Peyer's patch (tissue), 4 donors: ENCODE data around the gene ZCCHC3.
A peak's percentile ranks its signal among the peaks of the same experiment; 100 is the strongest.

Source experiments
- POLR2A ChIP-seq, 2 donors: fragments of 450-650 bp; IDR thresholded peaks; one replicate each; pipeline ENCODE4 v1.5.1; 2017; ENCODE audit warnings: antibody characterized with exemption in 2 of 2, mild to moderate bottlenecking in 2 of 2, moderate library complexity in 2 of 2
- TF ChIP-seq, protein P1 (sequence below), 6 experiments: fragments of 450-650 bp in 4 of 6; fragments of 200-600 bp in 2 of 6; sonication (generic) in 1 of 6; IDR thresholded peaks; one replicate each; pipeline ENCODE4 v1.5.1; 2017 to 2019; ENCODE audit warnings: antibody characterized with exemption in 6 of 6, mild to moderate bottlenecking in 3 of 6, moderate library complexity in 1 of 6

DNA sequence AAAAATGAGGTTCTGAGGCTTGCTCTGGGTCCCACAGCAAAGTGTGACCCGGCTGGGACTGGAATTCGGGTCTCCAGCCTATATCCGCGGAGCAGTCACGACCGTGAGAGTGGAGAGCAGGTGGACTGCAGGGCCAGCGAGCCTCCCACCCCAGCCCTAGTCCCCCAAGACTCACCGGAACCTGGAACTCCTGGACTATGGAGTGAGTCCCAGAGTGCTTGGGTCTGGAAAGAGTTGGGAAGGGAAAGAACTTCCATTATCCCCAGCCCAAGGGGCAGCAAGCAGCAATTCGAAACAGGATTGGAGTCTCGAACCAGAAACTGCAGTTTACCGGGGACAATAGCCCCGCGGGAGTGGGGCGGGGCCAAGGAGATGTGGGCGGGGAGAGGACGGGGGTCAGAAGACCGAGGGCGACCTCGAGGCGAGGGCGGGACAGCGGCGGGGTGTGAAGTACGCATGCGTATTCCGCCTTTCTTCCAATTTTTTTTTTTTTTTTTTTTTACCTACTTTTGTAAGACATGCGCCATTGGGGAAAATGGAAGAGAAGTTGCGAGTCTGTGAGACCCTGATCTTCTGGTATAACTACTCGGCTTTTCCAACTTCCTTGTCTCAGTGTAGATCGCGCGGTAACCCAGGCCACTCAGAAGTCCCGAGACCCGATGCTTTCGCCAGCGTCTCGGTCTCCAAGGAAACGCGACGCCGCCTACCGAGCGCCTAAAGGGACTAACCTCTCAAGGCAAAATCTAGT, 7.1 kb upstream of the ZCCHC3 start, which contains the start of gene C20orf96:
- TF ChIP-seq, protein P1, sequence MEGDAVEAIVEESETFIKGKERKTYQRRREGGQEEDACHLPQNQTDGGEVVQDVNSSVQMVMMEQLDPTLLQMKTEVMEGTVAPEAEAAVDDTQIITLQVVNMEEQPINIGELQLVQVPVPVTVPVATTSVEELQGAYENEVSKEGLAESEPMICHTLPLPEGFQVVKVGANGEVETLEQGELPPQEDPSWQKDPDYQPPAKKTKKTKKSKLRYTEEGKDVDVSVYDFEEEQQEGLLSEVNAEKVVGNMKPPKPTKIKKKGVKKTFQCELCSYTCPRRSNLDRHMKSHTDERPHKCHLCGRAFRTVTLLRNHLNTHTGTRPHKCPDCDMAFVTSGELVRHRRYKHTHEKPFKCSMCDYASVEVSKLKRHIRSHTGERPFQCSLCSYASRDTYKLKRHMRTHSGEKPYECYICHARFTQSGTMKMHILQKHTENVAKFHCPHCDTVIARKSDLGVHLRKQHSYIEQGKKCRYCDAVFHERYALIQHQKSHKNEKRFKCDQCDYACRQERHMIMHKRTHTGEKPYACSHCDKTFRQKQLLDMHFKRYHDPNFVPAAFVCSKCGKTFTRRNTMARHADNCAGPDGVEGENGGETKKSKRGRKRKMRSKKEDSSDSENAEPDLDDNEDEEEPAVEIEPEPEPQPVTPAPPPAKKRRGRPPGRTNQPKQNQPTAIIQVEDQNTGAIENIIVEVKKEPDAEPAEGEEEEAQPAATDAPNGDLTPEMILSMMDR (IDR thresholded peaks at IDR 0.05): peak in 4 of 6 experiments; percentile 41 to 57 (median 50)
- no peak for TF ChIP-seq POLR2A (IDR thresholded peaks at IDR 0.05)
